Smooth muscle cell (in vitro differentiated cells): Measurements from ENCODE around the gene EEF1G. TPM values are rescaled to one million over a fixed set of nuclear protein-coding genes. Genes with fewer than 3 reads are reported as not detected.

Experiments
- DNase-seq: peaks from one replicate; lab custom pipeline; 2025; ENCODE audit not compliant: unreplicated experiment; lab: John Stamatoyannopoulos, UW
- H2AFZ ChIP-seq: fragments of 200-600 bp; sonication (generic); 2 replicates; pipeline ENCODE4 v1.6.0; 2016; ENCODE audit warnings: antibody characterized with exemption, low read depth, mild to moderate bottlenecking
- H3F3A ChIP-seq: fragments of 200-600 bp; sonication (generic); 2 replicates; pipeline ENCODE4 v1.6.0; 2017; ENCODE audit warnings: antibody characterized with exemption, low read depth
- H3K27ac ChIP-seq: fragments of 200-600 bp; sonication (generic); 2 replicates; pipeline ENCODE4 v1.5.1; 2016; ENCODE audit warnings: low read depth, mild to moderate bottlenecking
- H3K27me3 ChIP-seq: fragments of 200-600 bp; sonication (generic); 2 replicates; pipeline ENCODE4 v1.6.1; 2016; ENCODE audit warnings: low read depth, mild to moderate bottlenecking
- H3K36me3 ChIP-seq: fragments of 200-600 bp; sonication (generic); 2 replicates; pipeline ENCODE4 v1.5.1; 2016; ENCODE audit warnings: low read depth
- H3K4me1 ChIP-seq: fragments of 200-600 bp; sonication (generic); 2 replicates; pipeline ENCODE4 v1.5.1; 2016; ENCODE audit warnings: low read depth
- H3K4me2 ChIP-seq: fragments of 200-600 bp; sonication (generic); 2 replicates; pipeline ENCODE4 v1.6.0; 2016; ENCODE audit warnings: mild to moderate bottlenecking
- H3K4me3 ChIP-seq: fragments of 200-600 bp; sonication (generic); 2 replicates; pipeline ENCODE4 v1.5.1; 2016; ENCODE audit warnings: mild to moderate bottlenecking
- H3K79me2 ChIP-seq: fragments of 200-600 bp; sonication (generic); 2 replicates; pipeline ENCODE4 v1.6.0; 2016; ENCODE audit warnings: low read depth, mild to moderate bottlenecking
- H3K9ac ChIP-seq: fragments of 200-600 bp; sonication (generic); 2 replicates; pipeline ENCODE4 v1.6.0; 2016; ENCODE audit warnings: low read depth
- H3K9me3 ChIP-seq: fragments of 200-600 bp; sonication (generic); replicated peaks from 2 replicates; pipeline ENCODE4 v1.5.1; 2016; ENCODE audit warnings: low read depth
- H4K20me1 ChIP-seq: fragments of 200-600 bp; sonication (generic); 2 replicates; pipeline ENCODE4 v1.6.0; 2016; ENCODE audit warnings: low read depth
- WGBS: methylation state at CpG from one replicate; pipeline ENCODE4 v1.1.7; 2016; ENCODE audit warnings: low lambda C conversion rate; 5-methylcytosine and 5-hydroxymethylcytosine counted together
- polyA plus RNA-seq: library from polyadenylated mRNA; unstranded; fragments of >200 nt; fragmentation: Nextera tagmentation; extraction: Ambion mirVana; gene quantifications from 2 replicates; pipeline ENCODE4 v1.2.1, GENCODE V29; 2016
- total RNA-seq: library from RNA; depleted of rRNA; stranded (reverse); fragments of >200 nt; gene quantifications from 2 replicates; pipeline ENCODE4 v1.2.3, GENCODE V29; 2014
- TF ChIP-seq, protein P1 (sequence below): fragments of 200-600 bp; sonication (generic); IDR thresholded peaks from 2 replicates; pipeline ENCODE4 v1.5.1; 2017; ENCODE audit warnings: borderline replicate concordance, mild to moderate bottlenecking, antibody characterized with exemption; ENCODE audit not compliant: insufficient read depth, poor library complexity, severe bottlenecking

EEF1G gene
- total and polyA plus RNA-seq, 2 experiments from 2014 or later = 433 to 773 TPM

DNA sequence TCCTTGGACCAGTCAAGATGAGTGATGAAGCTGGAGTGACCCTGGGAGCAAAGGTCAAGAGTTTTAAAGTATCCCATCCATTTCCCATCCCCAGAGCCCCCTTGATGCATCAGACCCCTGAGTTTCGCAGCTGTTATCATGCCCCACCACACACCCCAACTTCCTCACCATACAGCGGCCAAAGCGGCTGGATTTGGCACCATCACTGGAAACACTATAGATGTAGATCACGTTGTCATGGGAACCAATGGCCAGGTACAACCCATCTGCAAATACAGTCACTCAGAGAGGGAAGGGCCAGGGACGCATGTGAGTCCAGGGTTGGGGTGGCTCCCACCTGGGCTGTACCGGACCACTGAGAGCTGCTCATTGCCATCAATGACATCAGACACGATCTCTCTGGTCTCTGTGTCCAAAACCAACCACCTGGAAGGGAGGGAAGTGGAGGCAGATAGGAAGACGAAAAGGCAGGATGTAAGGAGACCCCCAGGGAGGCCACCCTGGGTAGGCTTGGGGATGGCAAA, 30.1 kb upstream of the EEF1G start:
- H3K27me3 ChIP-seq = no peaks in the 10 kb centered on the region
- peaks cover 23% of the 10 kb centered on the region for H3K79me2 ChIP-seq
- H3K36me3 ChIP-seq = no peaks in the 10 kb centered on the region
- TF ChIP-seq, protein P1, sequence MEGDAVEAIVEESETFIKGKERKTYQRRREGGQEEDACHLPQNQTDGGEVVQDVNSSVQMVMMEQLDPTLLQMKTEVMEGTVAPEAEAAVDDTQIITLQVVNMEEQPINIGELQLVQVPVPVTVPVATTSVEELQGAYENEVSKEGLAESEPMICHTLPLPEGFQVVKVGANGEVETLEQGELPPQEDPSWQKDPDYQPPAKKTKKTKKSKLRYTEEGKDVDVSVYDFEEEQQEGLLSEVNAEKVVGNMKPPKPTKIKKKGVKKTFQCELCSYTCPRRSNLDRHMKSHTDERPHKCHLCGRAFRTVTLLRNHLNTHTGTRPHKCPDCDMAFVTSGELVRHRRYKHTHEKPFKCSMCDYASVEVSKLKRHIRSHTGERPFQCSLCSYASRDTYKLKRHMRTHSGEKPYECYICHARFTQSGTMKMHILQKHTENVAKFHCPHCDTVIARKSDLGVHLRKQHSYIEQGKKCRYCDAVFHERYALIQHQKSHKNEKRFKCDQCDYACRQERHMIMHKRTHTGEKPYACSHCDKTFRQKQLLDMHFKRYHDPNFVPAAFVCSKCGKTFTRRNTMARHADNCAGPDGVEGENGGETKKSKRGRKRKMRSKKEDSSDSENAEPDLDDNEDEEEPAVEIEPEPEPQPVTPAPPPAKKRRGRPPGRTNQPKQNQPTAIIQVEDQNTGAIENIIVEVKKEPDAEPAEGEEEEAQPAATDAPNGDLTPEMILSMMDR = no peak
- no peak overlapping the region for H2AFZ ChIP-seq
- H3K4me1 ChIP-seq = peaks cover 19% of the 10 kb centered on the region
- H3K4me2 ChIP-seq = no peak overlapping the region
- H3K27ac ChIP-seq = no peak overlapping the region
- no peak overlapping the region for H3K4me3 ChIP-seq
- H4K20me1 ChIP-seq = peaks cover 20% of the 10 kb centered on the region
- H3F3A ChIP-seq = peaks cover 11% of the 10 kb centered on the region
- no peak for DNase-seq
- H3K9me3 ChIP-seq = no peaks in the 10 kb centered on the region
- H3K9ac ChIP-seq = no peak overlapping the region
- WGBS = 97% methylated on average over 8 of the region's 8 CpGs

DNA sequence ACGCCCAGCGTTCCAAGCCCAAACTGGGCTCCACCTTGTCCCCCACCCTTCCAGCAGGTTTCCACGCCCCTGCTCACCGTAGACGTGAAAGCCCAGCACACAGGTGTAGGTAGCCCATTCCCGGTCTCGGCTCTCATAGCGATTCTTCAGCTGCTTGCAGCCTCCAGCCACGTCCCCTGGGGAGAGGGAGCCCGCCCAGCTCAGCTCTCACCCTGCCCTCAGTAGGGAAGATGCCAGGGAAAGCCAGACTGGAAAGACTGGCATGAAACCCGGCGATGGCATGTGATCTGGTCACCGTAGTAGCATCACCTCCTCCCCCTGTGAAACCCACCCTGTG, 29.3 kb upstream of the EEF1G start:
- Histone ChIP-seq H3K36me3 (no peaks in the 10 kb centered on the region), H3K9me3 (no peaks in the 10 kb centered on the region), H3F3A (peaks cover 11% of the 10 kb centered on the region), H3K79me2 (peaks cover 30% of the 10 kb centered on the region), H4K20me1 (peaks cover 27% of the 10 kb centered on the region), H3K4me1 (peaks cover 19% of the 10 kb centered on the region), H3K4me3 (no peak overlapping the region), H3K4me2 (peak overlapping the region; percentile 92), H3K27ac (no peak overlapping the region), H2AFZ (no peak overlapping the region), H3K9ac (no peak overlapping the region), H3K27me3 (no peaks in the 10 kb centered on the region)
- TF ChIP-seq, protein P1 = no peak
- 69% methylated on average over 12 of the region's 13 CpGs for WGBS
- no peak for DNase-seq

DNA sequence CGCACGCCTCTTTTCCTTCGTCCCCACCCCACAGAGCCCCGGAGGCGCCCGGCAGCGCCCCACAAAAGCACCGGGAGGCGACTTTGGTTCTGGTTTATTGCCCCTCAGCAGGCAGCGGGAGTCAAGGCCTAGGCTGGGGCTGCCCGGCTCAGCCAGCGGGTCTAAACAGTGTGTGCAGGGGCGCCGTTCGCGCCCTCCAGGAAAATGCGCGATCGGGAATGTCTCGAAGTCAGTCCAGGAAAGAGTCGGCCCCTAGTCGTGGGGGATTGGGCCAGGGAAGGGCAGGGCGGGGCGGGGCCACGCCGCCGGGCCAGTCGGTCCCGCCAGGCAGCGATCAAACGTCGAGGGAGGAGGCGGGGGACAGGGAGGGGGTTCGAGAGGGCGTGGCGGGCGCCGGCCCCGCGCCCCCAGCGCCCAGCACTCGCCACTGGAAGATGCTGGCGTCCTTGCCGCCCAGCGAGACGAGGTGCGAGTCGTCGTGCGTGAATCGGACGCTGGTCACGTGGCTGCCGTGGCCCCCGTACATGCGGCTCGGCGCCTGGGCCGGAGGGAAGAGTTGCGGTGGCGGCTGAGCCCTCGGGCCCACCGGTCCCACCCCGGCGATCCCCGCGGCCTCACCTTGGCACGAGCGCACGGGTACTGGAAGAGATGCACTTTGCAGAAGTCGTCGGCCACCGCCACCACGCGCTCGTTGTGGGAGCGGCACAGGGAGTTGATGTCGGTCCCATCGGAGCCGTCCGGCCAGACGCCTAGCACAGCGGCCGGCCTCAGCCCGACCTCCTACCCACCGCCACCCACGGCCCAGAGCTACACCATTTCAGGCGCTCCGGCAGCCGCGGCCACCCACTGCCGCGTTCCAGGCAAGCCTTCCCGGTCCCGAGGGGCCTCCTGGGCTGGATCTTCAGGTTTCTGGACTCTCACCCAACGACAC, 28.7 kb upstream of the EEF1G start:
- H3K4me3 ChIP-seq = peak overlapping the region; percentile 91
- TF ChIP-seq, protein P1 = no peak
- H3K9me3 ChIP-seq = no peaks in the 10 kb centered on the region
- no peaks in the 10 kb centered on the region for H3K36me3 ChIP-seq
- H4K20me1 ChIP-seq = peaks cover 31% of the 10 kb centered on the region
- H3K9ac ChIP-seq = peak overlapping the region; percentile 35
- H3K27me3 ChIP-seq = no peaks in the 10 kb centered on the region
- H3K4me2 ChIP-seq = peak overlapping the region; percentile 92
- H3K27ac ChIP-seq = peak overlapping the region; percentile 65
- peaks cover 11% of the 10 kb centered on the region for H3F3A ChIP-seq
- WGBS = 3% methylated on average over 57 of the region's 96 CpGs
- peaks cover 19% of the 10 kb centered on the region for H3K4me1 ChIP-seq
- peaks cover 30% of the 10 kb centered on the region for H3K79me2 ChIP-seq
- DNase-seq = no peak
- H2AFZ ChIP-seq = peak overlapping the region; percentile 50
